Measurements from ENCODE around the gene PPP2R3B. TPM values are rescaled to one million over a fixed set of nuclear protein-coding genes. Genes with fewer than 3 reads are reported as not detected.

The PPP2R3B gene
- total RNA-seq, 4 donors from 2014 or later, result 9.7 to 15.2 (median 12.3) TPM

DNA sequence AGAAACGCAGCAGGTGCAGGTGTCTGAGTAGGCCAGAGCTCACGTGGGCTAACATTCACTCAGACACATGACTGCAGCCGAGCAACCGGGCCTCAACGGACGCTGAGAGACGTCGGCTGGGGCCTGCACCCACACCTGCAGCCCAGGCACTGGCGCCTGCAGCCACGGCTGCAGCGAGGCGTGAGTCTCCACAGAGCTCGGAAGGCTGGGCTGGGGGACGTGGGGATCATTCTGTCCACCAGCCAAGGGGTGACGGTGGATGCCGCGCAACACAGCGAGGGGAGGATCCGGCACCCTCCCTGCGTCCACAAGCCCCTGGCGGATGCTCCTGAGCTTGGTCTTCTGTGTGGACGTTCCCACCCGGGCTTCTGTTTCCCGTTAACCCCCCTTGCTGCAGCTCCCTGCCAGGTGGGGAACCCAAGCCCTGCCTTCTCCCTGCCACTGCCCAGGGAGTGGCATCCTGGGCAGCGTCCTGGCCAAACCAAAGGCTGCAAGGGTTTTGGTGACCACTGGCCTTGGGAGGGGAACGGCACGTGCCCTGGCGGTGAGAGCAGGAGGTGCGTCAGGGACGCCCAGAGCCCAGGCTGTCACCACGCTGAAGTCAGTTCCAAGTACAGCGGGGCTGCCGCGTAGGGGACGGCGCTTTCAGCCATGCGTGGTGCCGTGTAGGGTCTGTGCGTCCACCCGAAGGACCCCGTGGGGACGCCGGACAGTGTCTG is 16.3 kb downstream of the PPP2R3B start:
- Histone ChIP-seq H3K4me3 (replicated peaks in 1 of 3) (no peak overlapping the region), H3K27me3 (peaks cover 5% of the 10 kb centered on the region), H3K4me1 (peaks cover 0 to 17% of the 10 kb centered on the region in 2 donors), H3K36me3 (no peaks in the 10 kb centered on the region), H3K27ac (no peak overlapping the region), H3K9me3 (no peaks in the 10 kb centered on the region)
- DNase-seq, result no peak
- intact Hi-C loops (cut with DNase I), result no loop called here
- WGBS, 2 donors, result 89 to 91% methylated on average over 21 to 38 of the region's 43 CpGs
- TF ChIP-seq, protein P1, sequence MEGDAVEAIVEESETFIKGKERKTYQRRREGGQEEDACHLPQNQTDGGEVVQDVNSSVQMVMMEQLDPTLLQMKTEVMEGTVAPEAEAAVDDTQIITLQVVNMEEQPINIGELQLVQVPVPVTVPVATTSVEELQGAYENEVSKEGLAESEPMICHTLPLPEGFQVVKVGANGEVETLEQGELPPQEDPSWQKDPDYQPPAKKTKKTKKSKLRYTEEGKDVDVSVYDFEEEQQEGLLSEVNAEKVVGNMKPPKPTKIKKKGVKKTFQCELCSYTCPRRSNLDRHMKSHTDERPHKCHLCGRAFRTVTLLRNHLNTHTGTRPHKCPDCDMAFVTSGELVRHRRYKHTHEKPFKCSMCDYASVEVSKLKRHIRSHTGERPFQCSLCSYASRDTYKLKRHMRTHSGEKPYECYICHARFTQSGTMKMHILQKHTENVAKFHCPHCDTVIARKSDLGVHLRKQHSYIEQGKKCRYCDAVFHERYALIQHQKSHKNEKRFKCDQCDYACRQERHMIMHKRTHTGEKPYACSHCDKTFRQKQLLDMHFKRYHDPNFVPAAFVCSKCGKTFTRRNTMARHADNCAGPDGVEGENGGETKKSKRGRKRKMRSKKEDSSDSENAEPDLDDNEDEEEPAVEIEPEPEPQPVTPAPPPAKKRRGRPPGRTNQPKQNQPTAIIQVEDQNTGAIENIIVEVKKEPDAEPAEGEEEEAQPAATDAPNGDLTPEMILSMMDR (IDR thresholded peaks at IDR 0.05), result no peak
- TF ChIP-seq POLR2A (IDR thresholded peaks at IDR 0.05), result no peak

DNA sequence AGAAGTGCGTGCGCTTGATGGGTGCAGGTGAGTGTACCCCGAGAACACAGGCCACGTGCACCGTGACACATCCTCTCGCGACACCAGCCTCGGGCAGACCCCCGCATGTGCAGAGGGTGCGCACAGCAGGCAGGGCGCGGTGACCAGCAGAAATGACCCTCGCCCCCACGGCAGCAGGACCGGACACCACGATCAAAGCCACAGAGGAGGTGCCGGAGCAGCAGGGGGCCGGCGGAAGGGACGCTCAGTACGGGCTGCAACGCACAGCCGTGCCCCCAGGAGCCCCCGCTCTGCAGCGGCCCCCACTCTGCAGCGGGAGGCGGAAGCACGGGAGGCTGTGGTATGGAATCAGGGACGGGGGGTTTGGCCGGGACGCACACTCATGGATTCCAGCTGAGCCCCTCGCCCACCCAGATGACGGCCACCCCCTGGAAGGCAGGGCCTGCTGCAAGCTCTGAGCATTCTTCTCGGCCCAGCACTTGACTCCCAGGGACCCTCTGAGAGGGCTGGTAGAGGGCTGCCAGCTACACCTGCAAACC is 17.1 kb downstream of the PPP2R3B start:
- intact Hi-C loops (cut with DNase I), result no loop called here
- H3K36me3 ChIP-seq, result no peaks in the 10 kb centered on the region
- DNase-seq, result no peak
- H3K27ac ChIP-seq, result no peak overlapping the region
- H3K27me3 ChIP-seq, result peaks cover 5% of the 10 kb centered on the region
- WGBS, 2 donors, result 91 to 96% methylated on average over 30 to 31 of the region's 34 CpGs
- no peak overlapping the region for H3K4me3 ChIP-seq (replicated peaks in 1 of 3)
- H3K4me1 ChIP-seq, result peaks cover 0 to 15% of the 10 kb centered on the region in 2 donors
- H3K9me3 ChIP-seq, result no peaks in the 10 kb centered on the region
- TF ChIP-seq, protein P1 (IDR thresholded peaks at IDR 0.05), result no peak
- no peak for TF ChIP-seq POLR2A (IDR thresholded peaks at IDR 0.05)

DNA sequence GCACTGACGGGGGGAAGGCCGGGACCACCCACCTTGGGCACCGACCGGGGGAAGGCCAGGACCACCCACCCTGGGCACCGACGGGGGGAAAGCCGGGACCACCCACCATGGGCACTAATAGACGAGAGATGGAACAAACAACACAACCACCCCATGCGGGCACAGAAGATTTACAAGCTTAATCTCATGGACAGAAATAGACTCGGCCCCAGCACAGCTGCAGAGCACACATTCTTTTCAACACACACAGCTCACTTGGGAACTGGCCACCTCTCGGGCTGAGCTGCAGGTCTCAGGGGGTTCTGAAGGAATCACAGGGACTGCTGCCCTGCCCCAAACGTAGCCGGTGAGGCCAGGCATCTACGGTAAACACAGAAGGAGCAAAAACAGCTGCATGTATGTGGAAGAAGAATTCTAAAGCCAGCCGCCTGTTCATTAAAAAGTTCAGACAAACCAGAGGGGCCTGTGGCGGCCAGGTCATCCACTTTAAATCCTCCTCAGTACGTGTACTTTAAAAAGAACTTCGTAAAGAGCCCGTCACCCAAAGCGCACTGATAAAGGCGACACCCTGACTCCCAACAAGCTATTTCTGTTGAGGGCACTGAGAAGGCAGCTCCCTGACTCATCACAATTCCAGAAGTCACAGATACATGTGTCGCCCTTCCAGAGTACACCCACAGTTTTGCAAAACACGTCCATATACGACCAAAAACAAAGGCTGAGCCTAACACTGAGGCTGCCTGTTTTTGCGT is 17.7 kb downstream of the PPP2R3B start:
- Histone ChIP-seq H3K36me3 (no peaks in the 10 kb centered on the region), H3K27ac (no peak overlapping the region), H3K27me3 (peaks cover 5% of the 10 kb centered on the region), H3K9me3 (no peaks in the 10 kb centered on the region), H3K4me3 (replicated peaks in 1 of 3) (no peak overlapping the region), H3K4me1 (peaks cover 0 to 9% of the 10 kb centered on the region in 2 donors)
- intact Hi-C loops (cut with DNase I), result no loop called here
- 81 to 84% methylated on average over 21 to 25 of the region's 25 CpGs for WGBS, 2 donors
- no peak for DNase-seq
- TF ChIP-seq, protein P1 (IDR thresholded peaks at IDR 0.05), result no peak
- TF ChIP-seq POLR2A (IDR thresholded peaks at IDR 0.05), result no peak

DNA sequence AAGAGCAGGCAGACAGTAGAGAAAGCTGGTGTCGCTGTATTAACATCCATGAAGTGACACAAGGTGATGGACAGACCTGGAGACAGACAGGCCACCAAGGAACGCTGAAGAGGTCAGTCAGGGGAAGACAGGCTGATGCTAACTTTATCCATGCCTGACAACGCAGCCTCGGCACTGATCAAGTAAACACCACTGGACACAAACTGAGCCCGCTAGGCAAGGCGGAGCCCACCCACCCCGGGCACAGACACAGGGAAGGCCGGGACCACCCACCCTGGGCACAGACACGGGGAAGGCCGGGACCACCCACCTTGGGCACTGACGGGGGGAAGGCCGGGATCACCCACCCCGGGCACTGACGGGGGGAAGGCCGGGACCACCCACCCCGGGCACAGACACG is 18.8 kb downstream of the PPP2R3B start:
- Histone ChIP-seq H3K27me3 (peaks cover 2% of the 10 kb centered on the region), H3K4me1 (peaks cover 0 to under 1% of the 10 kb centered on the region in 2 donors), H3K36me3 (no peaks in the 10 kb centered on the region), H3K4me3 (replicated peaks in 1 of 3) (no peak overlapping the region), H3K27ac (no peak overlapping the region), H3K9me3 (no peaks in the 10 kb centered on the region)
- intact Hi-C loops (cut with DNase I), result no loop called here
- 60 to 82% methylated on average over 3 to 6 of the region's 17 CpGs for WGBS, 2 donors
- TF ChIP-seq, protein P1 (IDR thresholded peaks at IDR 0.05), result no peak
- TF ChIP-seq POLR2A (IDR thresholded peaks at IDR 0.05), result no peak
- DNase-seq, result no peak

DNA sequence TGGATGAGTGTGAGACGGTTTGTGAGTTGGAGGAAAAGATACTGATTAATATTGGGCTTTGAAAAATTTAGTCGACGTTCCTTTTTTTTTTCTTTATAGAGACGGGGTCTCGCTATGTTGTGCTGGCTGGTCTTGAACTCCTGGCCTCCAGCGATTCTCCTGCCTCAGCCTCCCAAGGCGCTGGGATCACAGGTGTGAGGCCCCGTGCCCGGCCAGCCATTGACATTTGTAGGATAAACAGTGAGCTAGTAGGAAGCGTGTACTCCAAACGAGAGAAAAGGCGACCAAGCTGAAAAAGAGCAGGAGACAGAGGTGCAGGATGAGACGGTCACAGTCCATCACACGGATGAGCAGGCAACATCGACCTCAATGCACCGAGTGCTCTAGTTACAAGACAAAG is 19.4 kb downstream of the PPP2R3B start:
- DNase-seq, result no peak
- 82 to 87% methylated on average over 16 of the region's 16 CpGs for WGBS, 2 donors
- H3K27me3 ChIP-seq, result no peaks in the 10 kb centered on the region
- TF ChIP-seq, protein P1 (IDR thresholded peaks at IDR 0.05), result no peak
- TF ChIP-seq POLR2A (IDR thresholded peaks at IDR 0.05), result no peak
- H3K4me3 ChIP-seq (replicated peaks in 1 of 3), result no peak overlapping the region
- no peaks in the 10 kb centered on the region for H3K36me3 ChIP-seq
- no peaks in the 10 kb centered on the region for H3K4me1 ChIP-seq
- no peak overlapping the region for H3K27ac ChIP-seq
- H3K9me3 ChIP-seq, result no peaks in the 10 kb centered on the region
- intact Hi-C loops (cut with DNase I), result no loop called here
